Activated CD8-positive, alpha-beta memory T cell treated with anti-CD3 and anti-CD28 coated beads for 24 hours (primary cell): ENCODE data around the gene P2RX6.
"Not testable (repeated sequence)": the region's sequence is repeated elsewhere in the genome, so short reads cannot be mapped to it uniquely, and the experiment has no call there.

Experiments
- DNase-seq: peaks from one replicate; pipeline ENCODE4 v3.0.0-alpha.2; 2020

The P2RX6 gene

GRCh38 chr22:21033895-21034294 lies 18.9 kb downstream of the P2RX6 start:
- no peak for DNase-seq

GRCh38 chr22:21034989-21035388 lies 20.0 kb downstream of the P2RX6 start:
- DNase-seq, result no peak

GRCh38 chr22:21038405-21038804 lies 23.4 kb downstream of the P2RX6 start:
- DNase-seq, result no peak

- DNase-seq, result not testable (repeated sequence)
Observed at GRCh38 chr22:21039158-21039557, 24.2 kb downstream of the P2RX6 start.

GRCh38 chr22:21041937-21042336 lies 27.0 kb downstream of the P2RX6 start:
- DNase-seq, result no peak

GRCh38 chr22:21042978-21043859 lies 28.3 kb downstream of the P2RX6 start:
- no peak for DNase-seq

- no peak for DNase-seq
Observed at GRCh38 chr22:21043860-21044535, 29.0 kb downstream of the P2RX6 start.

GRCh38 chr22:21044931-21045584 lies 30.1 kb downstream of the P2RX6 start:
- no peak for DNase-seq

GRCh38 chr22:21045585-21046294 lies 30.8 kb downstream of the P2RX6 start, which contains the start of gene LRRC74B:
TSS of gene LRRC74B (plus strand) at chr22:21045946. CDS start at chr22:21045987, 41 bp downstream.
- DNase-seq, result peak; percentile 86

GRCh38 chr22:21047035-21047661 lies 32.2 kb downstream of the P2RX6 start:
- no peak for DNase-seq

GRCh38 chr22:21047730-21048129 lies 32.8 kb downstream of the P2RX6 start:
- no peak for DNase-seq

GRCh38 chr22:21048448-21048847 lies 33.5 kb downstream of the P2RX6 start:
- not testable (repeated sequence) for DNase-seq

GRCh38 chr22:21048965-21049364 lies 34.0 kb downstream of the P2RX6 start:
- DNase-seq, result not testable (repeated sequence)

- DNase-seq, result no peak
Observed at GRCh38 chr22:21051145-21051830, 36.3 kb downstream of the P2RX6 start.

- DNase-seq, result no peak
Observed at GRCh38 chr22:21051831-21052400, 37.0 kb downstream of the P2RX6 start.

- DNase-seq, result no peak
Observed at GRCh38 chr22:21052715-21053459, 37.9 kb downstream of the P2RX6 start.

- no peak for DNase-seq
Observed at GRCh38 chr22:21054046-21054713, 39.2 kb downstream of the P2RX6 start.

GRCh38 chr22:21054714-21055563 lies 40.0 kb downstream of the P2RX6 start:
- DNase-seq, result no peak

GRCh38 chr22:21055564-21055834 lies 40.5 kb downstream of the P2RX6 start:
- DNase-seq, result no peak
